Heart left ventricle (tissue), 16 donors: ENCODE results near the gene PRKG1. TPM values are rescaled to one million over a fixed set of nuclear protein-coding genes. Genes with fewer than 3 reads are reported as not detected.

ENCODE experiments used
- ATAC-seq, 4 donors: fragments of 200-7000 bp; cut with Tn5 transposase; one replicate each; pipeline ENCODE4 v1.9.1; 2020 to 2022; ENCODE audit warnings: moderate library complexity in 4 of 4, mild to moderate bottlenecking in 3 of 4, moderate number of reproducible peaks in 1 of 4
- DNase-seq, 5 donors: peaks; one replicate each; pipeline ENCODE4 v3.0.0-alpha.2; 2020
- H3K27ac ChIP-seq, 12 donors: fragments of 200-600 bp; sonication (generic) in 4 of 12; one replicate each; pipeline versions ENCODE4 v1.5.0 to v1.8.0; 2016 to 2022; ENCODE audit warnings: mild to moderate bottlenecking in 2 of 12
- H3K27me3 ChIP-seq, 9 donors: fragments of 200-600 bp; sonication (generic) in 2 of 9; one replicate each; pipeline versions ENCODE4 v1.5.1 to v1.8.0; 2016 to 2022; ENCODE audit warnings: mild to moderate bottlenecking in 3 of 9
- H3K36me3 ChIP-seq, 9 donors: fragments of 200-600 bp; sonication (generic) in 2 of 9; one replicate each; pipeline versions ENCODE4 v1.5.0 to v1.8.0; 2018 to 2022; ENCODE audit warnings: mild to moderate bottlenecking in 2 of 9
- H3K4me1 ChIP-seq, 12 donors: fragments of 200-600 bp; sonication (generic) in 4 of 12; one replicate each; pipeline versions ENCODE4 v1.5.0 to v1.8.0; 2016 to 2022; ENCODE audit warnings: mild to moderate bottlenecking in 3 of 12
- H3K4me3 ChIP-seq, 12 donors: fragments of 200-600 bp; sonication (generic) in 4 of 12; one replicate each; pipeline versions ENCODE4 v1.5.0 to v1.8.0; 2017 to 2022; ENCODE audit warnings: mild to moderate bottlenecking in 9 of 12, moderate library complexity in 4 of 12
- H3K9me3 ChIP-seq, 12 donors: fragments of 200-600 bp; sonication (generic) in 4 of 12; one replicate each; pipeline versions ENCODE4 v1.5.0 to v1.8.0; 2016 to 2022; ENCODE audit warnings: mild to moderate bottlenecking in 1 of 12
- POLR2A ChIP-seq, 2 donors: fragments of 450-650 bp; IDR thresholded peaks; one replicate each; pipeline ENCODE4 v1.6.1; 2017; ENCODE audit warnings: antibody characterized with exemption in 2 of 2, mild to moderate bottlenecking in 2 of 2, moderate library complexity in 2 of 2
- WGBS, 4 donors: extraction: QIAGEN DNeasy Blood & Tissue Kit in 2 of 4; methylation state at CpG; one replicate each; pipeline versions ENCODE4 v1.1.5 to v1.1.7; 2013 to 2018; 5-methylcytosine and 5-hydroxymethylcytosine counted together
- intact Hi-C, 10 donors: fragments of 100-400 bp; cut with DNase I; formaldehyde crosslinking; loops; one replicate each; pipeline versions ENCODE4 v1.11.1 to v1.14.2; 2022
- polyA plus RNA-seq, 2 donors: library from polyadenylated mRNA; stranded (reverse); fragments of 200-250 nt; gene quantifications; one replicate each; pipeline ENCODE4 v1.2.3, GENCODE V29; 2013
- total RNA-seq, 9 donors: library from RNA; depleted of rRNA in 2 of 9; stranded (reverse); fragments of >200 nt in 2 of 9; fragmentation: NEBNext Ultra II Directional in 3 of 9; extraction: Animal tissue kit (Norgen Biotek cat#: 25700) in 3 of 9; gene quantifications; one replicate each; pipeline versions ENCODE4 v1.1.0 to v1.2.4, GENCODE V29; 2016 to 2023
- TF ChIP-seq, protein P1 (sequence below), 12 donors: fragments of 200-600 bp; sonication (generic) in 4 of 12; IDR thresholded peaks; one replicate each; pipeline versions ENCODE4 v1.5.0 to v1.8.0; 2018 to 2022; ENCODE audit warnings: antibody characterized with exemption in 12 of 12, mild to moderate bottlenecking in 5 of 12
- donor health status: ischemic (EF 13 %, LVEDD 7.1; RV severe dilation, severe dysfunction).
- donor health status: healthy with polysubstance abuse.
- donor health status: DM: no; HTN: yes; CAD: no.
- donor health status: DM: no; HTN: no; CAD: no.
- donor health status: ischemic (EF 25% LVEDD 6.9; RV normal size, moderate dysfunction).
- donor health status: ischemic (EF 25% LVEDD 5.7; RV mildly dilated, moderate dysfunction).
- donor health status: healthy.
- donor health status: DM: yes; HTN: yes; CAD: no.
- donor health status: ischemic (EF 35%, LVEDD 5.7; RV mildly dilated, moderate dysfunction).
- donor health status: nonischemic (EF 11% LVEDD 7.7; RV severe dilation, severe dysfunction).
- donor health status: DM: yes; HTN: yes; CAD: no.
- donor health status: PGD.
- donor health status: ischemic (EF 29% LVEDD 5.4; RV normal size, mild dysfunction).
- donor health status: nonischemic (EF 23%, LVEDD 6.1; RV moderate dilation, normal function).

The PRKG1 gene
- total and polyA plus RNA-seq, 11 donors: 5.5 to 37.3 (median 29.3) TPM

DNA sequence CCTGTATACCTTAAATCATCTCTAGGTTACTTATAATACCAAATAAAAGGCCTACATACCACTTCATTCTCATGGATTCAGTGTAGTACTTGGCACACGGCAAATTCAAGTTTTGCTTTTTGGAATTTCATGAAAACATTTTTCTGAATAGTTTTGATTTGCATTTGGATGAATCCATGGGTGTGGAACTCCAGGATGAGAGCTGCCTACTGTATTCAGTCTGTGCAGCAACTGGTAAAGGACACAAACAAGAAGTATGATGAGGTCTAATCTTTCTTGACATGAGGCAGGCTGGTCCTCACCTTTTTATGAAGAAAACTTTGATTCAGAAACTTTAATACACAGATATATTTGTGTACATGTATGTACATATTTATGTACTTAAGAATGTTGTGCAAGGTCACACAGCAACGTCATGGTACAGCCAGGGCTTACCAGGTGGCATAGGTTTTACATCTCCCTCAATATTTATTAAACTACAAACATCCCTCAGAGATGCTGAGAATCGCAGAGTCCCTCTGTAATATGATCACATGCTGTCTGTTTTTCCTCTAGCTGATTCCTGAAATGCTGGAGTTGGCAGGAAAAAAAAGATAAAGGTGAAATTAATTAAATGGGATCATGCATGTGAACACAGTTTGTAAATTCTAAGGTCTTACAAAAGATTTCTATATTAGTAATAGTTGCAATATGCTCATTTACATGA, 239.6 kb downstream of the PRKG1 start:
- no peak for ATAC-seq
- intact Hi-C loops: no loop called here

DNA sequence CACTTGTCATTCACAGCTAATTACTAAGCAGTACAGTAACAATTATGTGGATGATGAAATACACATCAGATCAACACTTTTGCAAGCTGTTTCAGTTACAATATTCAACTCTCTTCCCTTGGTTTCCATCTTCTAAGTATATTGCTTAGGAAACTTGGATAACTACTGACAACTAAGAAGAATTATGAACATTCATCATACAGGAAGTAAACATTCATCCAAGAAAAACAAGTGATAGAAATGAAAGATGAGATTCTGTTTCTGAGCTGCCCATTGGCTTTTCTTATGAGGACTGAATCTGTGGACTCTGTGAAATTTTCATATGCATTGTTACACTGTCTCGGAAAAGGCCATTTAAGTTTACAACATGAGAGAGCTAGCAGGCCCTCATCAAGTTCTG, 240.2 kb downstream of the PRKG1 start:
- Histone ChIP-seq H3K27me3 (no peaks in the 10 kb centered on the region), H3K9me3 (no peaks in the 10 kb centered on the region), H3K4me3 (no peak overlapping the region), H3K27ac (no peak overlapping the region), H3K4me1 (peaks cover 0 to 31% (median 7%) of the 10 kb centered on the region in 12 donors), H3K36me3 (no peaks in the 10 kb centered on the region)
- TF ChIP-seq POLR2A (IDR thresholded peaks at IDR 0.05): no peak
- TF ChIP-seq, protein P1, sequence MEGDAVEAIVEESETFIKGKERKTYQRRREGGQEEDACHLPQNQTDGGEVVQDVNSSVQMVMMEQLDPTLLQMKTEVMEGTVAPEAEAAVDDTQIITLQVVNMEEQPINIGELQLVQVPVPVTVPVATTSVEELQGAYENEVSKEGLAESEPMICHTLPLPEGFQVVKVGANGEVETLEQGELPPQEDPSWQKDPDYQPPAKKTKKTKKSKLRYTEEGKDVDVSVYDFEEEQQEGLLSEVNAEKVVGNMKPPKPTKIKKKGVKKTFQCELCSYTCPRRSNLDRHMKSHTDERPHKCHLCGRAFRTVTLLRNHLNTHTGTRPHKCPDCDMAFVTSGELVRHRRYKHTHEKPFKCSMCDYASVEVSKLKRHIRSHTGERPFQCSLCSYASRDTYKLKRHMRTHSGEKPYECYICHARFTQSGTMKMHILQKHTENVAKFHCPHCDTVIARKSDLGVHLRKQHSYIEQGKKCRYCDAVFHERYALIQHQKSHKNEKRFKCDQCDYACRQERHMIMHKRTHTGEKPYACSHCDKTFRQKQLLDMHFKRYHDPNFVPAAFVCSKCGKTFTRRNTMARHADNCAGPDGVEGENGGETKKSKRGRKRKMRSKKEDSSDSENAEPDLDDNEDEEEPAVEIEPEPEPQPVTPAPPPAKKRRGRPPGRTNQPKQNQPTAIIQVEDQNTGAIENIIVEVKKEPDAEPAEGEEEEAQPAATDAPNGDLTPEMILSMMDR (IDR thresholded peaks at IDR 0.05): no peak
- 59 to 71% (median 66%) methylated on average over 1 of the region's 1 CpG for WGBS, 4 donors
- intact Hi-C loops: no loop called here
- DNase-seq: no peak
- ATAC-seq: no peak

More for the DNA sequence above, 239.6 kb downstream of the PRKG1 start:
- Histone ChIP-seq H3K9me3 (no peaks in the 10 kb centered on the region), H3K27me3 (no peaks in the 10 kb centered on the region), H3K4me1 (peaks cover 0 to 31% (median 7%) of the 10 kb centered on the region in 12 donors), H3K4me3 (no peak overlapping the region), H3K27ac (no peak overlapping the region), H3K36me3 (no peaks in the 10 kb centered on the region)
- no peak for DNase-seq
- 54 to 70% (median 65%) methylated on average over 3 of the region's 3 CpGs for WGBS, 4 donors
- TF ChIP-seq POLR2A (IDR thresholded peaks at IDR 0.05): no peak
- TF ChIP-seq, protein P1 (IDR thresholded peaks at IDR 0.05): no peak

DNA sequence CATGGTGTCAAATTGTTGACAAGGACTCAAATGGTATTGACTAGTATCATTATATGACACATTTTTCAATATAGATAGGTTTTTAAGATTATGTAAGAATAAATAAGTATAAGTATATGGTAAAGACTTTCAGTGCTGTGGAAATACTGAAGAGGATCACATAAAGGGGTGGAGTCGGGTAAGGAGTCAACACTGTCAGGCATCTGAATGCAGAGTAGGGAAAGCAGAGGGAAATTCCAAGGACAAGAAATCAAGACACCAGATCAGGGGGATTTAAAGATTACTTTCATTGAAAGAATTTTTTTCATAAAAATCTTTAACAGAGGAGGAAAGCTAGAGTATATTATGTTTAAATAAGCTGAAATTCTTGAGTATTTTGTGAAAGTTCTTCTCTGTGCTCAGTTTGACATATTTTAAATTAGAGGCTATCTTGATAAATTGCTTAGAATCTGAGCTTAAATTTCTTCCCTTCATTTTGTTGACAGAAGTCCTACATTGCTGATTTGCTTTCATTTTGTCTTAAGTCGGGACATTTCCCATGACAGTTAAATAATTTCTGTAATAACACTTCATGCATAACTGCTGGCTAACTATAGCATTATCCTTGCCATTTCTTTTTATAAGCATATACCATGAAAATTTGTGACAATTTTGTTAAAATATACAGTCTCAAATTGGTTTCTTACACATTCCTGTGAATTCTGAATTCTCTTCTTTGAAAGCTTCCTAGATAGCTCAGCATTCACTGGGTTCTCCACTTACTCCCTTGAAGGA, 244.3 kb downstream of the PRKG1 start:
- Histone ChIP-seq H3K27ac (no peak overlapping the region), H3K4me1 (peaks cover 0 to 35% (median 3%) of the 10 kb centered on the region in 12 donors), H3K27me3 (no peaks in the 10 kb centered on the region), H3K9me3 (no peaks in the 10 kb centered on the region), H3K36me3 (no peaks in the 10 kb centered on the region), H3K4me3 (no peak overlapping the region)
- WGBS, 4 donors: 63 to 82% (median 66%) methylated on average over 2 of the region's 2 CpGs
- DNase-seq (no peak), ATAC-seq (no peak)
- intact Hi-C loops: loop anchor here in 1 of 10 donors (2.0 kb wide), 1 partner anchor 18 kb away; no protein-coding TSS in a partner anchor
- no peak for TF ChIP-seq POLR2A (IDR thresholded peaks at IDR 0.05)
- TF ChIP-seq, protein P1 (IDR thresholded peaks at IDR 0.05): no peak

DNA sequence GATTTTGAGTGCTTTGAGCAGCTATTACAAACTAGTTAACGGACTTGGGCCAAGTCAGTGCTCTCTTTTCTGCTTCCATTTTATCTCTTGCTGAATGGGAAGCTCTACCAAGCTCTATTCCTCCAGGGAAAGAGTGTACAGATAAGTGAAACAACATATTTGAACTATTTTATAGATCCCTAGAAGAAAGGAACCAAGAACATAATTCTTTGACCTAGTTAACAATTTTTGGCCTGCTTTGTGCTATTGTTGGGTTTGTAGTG, 244.8 kb downstream of the PRKG1 start:
- H3K27me3 ChIP-seq: no peaks in the 10 kb centered on the region
- no peak overlapping the region for H3K27ac ChIP-seq
- DNase-seq (no peak), ATAC-seq (no peak)
- H3K9me3 ChIP-seq: no peaks in the 10 kb centered on the region
- TF ChIP-seq, protein P1 (IDR thresholded peaks at IDR 0.05): no peak
- TF ChIP-seq POLR2A (IDR thresholded peaks at IDR 0.05): no peak
- H3K36me3 ChIP-seq: no peaks in the 10 kb centered on the region
- no peak overlapping the region for H3K4me3 ChIP-seq
- intact Hi-C loops: loop anchor here in 1 of 10 donors (2.0 kb wide), 1 partner anchor 18 kb away; no protein-coding TSS in a partner anchor
- peaks cover 0 to 30% (median 3%) of the 10 kb centered on the region in 12 donors for H3K4me1 ChIP-seq
- 49 to 70% (median 52%) methylated on average over 1 of the region's 1 CpG for WGBS, 4 donors
